ENCODE data around the gene PCDH19.

The PCDH19 gene

DNA sequence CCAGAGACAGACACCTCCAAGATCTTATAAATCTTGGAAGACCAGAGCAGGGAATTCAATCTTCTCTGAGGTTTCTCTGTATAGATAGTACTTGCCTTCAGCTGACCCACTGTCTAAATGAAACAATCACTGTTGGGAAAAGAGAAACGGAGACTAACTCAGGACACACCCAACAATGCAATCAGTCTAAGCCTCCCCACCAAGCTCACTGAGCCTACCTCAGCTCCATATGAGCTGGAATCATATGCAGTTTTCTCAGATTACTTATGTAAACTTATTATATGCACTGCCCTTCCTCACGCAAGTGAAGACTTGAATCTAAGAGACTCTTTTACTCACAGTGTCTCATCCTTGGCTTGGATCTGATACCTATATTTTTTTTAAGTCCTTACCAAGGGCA lies 110.5 kb downstream of the PCDH19 start:
- no peak for DNase-seq (ENCODE audit: low read depth)

DNA sequence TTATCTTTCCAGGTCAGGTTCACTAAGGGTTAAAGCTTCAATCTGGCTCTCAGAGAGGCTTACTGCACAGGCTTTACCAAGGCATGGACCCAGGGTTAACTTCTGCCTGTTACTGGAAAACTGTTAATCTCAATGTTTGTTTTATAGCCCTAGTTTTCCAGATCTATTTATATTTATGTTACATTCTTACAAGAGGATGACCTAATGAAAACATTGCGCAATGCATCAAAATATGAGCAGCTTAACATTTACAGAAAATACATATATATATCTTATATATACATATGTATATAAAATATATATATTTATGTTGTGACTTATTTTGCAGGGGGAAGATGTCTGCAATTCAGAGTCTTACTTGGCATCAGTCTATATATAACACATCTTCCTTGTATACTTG lies 112.3 kb downstream of the PCDH19 start:
- no peak for DNase-seq (ENCODE audit: low read depth)

DNA sequence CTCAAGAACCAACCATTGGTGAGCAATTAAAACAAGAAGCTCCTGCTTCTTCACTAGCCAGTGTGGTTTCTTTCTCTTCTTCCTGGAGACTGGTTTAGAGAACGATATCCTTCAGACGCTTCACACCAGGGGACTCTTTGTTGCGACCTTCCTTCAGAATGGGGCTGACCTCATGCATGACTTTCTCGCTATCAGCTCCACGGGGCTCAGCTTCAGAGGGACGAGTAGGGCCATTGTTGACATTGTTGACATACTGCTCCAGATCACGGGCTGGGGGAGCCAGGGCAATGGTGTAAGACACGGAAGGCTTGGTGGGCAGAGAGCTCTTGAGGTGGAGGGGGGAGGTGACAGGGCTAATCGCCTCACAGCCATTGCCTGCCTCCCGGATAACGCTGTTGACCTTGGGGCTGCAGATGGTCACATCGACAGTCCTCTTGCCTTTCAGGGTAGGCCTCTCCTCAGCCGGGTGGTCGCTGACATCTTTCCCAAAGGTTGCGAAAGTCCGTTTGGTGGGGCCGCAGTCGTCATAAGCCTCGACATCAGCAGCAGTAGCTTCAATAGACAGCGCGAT lies 113.8 kb downstream of the PCDH19 start:
- no peak for DNase-seq (ENCODE audit: low read depth)

DNA sequence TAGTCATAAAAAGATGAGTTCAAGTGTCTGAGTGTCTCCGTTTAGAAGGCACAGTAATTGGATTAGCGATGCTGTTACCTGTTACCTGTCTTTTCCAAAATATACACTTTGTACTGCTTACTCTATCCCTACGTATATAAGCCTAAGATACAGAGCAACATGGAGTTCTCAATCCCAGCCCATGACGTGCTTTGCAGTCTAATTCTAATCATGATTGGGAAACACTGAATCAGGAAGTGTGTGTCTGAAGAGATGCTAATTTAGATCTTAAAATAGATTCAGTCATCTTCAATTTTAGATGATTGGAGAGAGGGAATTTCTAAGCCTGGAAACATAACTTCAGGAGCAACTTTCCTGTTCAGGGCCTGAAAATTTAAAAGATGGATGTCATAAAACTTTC lies 115.1 kb downstream of the PCDH19 start:
- DNase-seq (ENCODE audit: low read depth): no peak

DNA sequence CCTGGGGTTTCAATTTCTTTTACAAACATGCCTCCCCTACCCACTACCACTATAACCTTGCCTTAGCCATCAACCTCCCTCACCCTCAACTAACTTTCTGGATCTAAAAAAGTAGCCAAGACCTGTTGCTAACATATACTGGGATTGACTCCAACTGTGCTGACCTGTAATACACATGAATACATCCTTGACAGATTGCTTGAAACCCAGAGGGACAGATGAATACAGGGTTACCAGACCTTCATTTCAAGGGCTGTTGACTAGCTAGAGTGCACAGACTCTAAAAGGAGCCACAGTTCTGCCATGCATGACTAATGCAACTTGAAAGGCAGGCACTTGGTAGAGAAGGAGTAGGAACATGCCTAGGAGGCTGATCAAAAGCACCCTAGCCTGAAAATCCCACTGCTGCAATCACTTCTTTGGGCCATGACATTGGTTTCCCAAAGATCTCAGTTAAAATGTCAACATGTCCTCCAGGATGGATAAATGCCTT lies 121.0 kb downstream of the PCDH19 start:
- DNase-seq (ENCODE audit: low read depth): no peak

DNA sequence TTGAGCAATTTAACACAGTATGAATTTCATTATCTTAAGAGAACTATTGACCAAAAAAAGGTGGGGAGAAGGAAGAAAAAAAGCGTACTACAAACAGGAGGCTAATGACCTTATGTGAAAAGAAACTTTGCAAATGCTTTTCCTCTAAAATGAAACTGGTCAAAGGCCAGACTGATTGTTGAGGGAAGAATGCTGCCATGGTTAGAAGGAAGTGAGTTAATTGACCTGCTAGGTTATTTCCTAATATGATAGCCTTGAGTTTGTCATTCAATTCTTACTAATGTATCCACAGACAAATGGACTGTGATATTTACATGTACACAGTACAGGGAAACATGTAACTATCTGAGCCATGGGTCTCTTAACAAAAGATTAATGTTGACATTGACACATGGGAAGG lies 132.8 kb downstream of the PCDH19 start:
- DNase-seq (ENCODE audit: low read depth): no peak

DNA sequence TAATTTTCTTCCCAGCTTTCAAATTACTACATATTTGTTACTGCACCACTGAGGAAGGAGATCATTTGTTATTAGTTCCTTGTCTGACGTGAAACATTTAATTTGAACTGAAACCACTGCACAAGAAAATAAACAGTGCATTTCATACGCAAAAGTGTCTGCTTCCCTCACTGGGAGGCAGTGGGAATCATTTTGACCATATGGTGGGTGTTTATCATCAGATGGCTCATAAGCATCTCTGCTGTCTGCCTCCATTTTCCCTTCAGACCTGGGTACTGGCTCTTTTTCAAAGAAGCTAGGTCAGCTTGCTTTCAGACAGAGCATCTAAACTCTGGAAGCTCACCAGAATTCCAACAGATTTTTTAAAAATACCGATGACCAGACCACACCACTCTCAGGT lies 135.2 kb downstream of the PCDH19 start:
- no peak for DNase-seq (ENCODE audit: low read depth)

DNA sequence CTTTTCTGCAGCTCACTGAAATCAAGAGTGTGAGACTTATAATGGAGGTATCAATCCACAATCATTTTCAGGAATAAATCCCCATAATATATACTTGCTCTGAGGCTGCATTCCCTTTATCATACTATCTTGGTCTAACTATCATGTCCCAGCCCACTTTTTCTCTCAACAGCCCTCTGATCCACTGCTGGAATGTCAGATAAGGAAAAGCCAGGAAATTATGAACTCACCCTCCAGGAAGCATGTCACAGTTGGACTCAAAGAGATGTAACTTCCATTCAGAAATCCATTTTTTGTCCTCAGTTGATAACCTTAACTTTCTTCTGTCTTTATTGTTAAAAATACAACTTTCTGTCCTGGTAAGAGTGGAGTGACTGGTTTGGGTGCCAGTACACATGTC lies 144.9 kb downstream of the PCDH19 start:
- no peak for DNase-seq (ENCODE audit: low read depth)

DNA sequence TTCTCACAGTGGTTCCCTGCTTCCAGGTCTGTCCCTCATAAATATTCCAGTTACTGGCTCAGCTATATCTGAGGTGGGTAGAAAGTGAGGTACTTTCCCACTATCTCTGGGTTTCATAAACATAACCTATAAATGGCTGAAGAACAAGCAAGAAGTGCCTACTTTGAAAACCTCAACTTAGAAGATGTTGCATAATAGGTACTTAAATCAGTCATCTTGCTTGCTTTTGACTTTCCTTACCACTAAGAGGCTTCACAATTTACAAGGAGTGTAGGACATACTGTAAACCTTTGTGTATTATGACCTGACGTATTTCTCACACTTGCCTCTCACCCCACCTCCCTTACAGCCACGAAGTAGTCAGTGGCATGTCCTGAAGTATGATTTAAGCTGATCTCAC lies 145.9 kb downstream of the PCDH19 start:
- no peak for DNase-seq (ENCODE audit: low read depth)

DNA sequence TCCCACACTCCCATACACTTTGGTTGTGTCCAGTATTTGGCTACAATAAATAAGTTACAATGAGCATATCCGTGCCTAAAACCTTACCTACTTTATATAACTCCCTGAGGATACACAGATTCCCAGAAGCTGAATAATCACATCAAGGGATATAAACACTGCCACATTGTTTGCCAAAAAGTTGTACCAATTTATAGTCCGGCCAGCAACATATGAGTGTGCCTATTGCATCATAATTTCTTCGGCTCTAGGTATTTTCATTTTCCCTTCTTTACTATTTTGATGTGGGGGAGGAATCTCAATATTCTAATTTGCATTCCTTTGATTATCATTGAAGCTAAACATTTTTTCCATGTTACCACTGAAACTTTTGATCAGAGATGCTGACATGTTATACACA lies 146.4 kb downstream of the PCDH19 start:
- DNase-seq (ENCODE audit: low read depth): no peak

DNA sequence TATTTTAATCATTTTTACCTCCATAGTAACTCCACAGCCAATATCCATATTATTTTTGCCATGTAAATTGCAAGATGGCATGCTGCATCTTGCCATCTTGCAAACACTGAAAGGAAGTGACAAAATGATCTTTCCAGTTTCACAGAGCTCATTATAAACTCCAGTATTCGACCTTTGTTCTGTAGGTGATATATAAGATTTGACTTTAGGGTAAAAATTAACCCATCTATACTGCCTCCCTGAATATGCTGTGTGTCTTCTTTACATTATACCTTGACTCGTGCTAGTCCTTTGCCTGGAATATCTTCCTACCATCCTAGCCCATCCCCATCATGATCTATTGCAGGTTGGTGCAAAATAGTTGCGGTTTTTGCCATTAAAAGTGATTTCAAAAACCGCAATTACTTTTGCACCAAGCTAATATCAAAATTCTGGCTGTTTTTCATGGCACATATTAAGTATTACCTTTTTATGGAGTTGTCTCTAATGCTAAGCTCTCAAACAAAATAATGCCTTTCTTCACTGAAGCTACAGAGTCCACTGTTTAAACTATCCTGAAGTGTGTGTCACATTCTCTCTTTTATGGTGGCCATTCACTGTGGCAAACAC lies 161.1 kb downstream of the PCDH19 start:
- DNase-seq (ENCODE audit: low read depth): no peak

DNA sequence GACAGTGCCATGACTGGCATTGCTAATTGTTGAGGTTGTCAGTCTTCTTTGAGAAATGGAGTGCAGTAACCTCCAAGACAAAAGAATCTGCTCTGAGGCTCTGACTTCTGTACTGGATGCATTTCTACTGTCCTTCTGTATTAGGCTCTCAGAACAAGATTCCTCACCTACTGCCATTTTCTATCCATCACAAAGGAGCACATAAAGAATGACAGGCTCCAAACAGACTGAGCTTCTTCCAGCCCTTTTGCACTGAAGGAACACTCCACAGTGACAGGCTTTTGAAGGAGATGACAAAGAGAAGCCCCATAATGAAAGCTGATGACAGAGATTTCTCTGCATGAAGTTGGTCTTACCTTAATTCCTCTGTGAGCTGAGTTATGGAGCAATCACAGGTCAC lies 162.2 kb downstream of the PCDH19 start:
- no peak for DNase-seq (ENCODE audit: low read depth)

DNA sequence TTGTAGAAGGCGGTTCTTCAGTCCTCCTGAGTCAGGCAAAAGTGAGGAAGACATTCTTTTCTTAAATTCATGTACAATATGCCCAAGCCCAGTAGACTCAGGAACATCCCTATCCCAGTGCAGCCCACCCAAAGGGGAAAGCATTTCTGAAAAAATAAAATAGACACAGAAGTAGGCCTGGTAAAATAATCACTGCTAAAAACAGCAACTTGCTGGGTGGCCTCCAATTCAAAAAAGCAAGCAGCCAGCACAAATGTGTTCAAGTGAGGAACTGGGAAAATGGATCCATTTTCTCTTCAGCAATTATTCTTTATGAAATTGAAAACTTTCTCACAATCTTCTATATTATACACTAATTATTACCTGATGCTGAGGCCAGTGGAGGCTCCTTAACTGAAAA lies 165.4 kb downstream of the PCDH19 start:
- DNase-seq (ENCODE audit: low read depth): no peak

Data from activated T-cell treated with anti-CD3 and anti-CD28 coated beads for 1 hour (primary cell).